Activated CD4-positive, alpha-beta T cell treated with anti-CD3 and anti-CD28 coated beads, Interleukin-2, Interleukin-6, amounts not matched to agents 100 ng/mL and 50 ng/mL, durations not matched to agents 16 hours and 8 hours (primary cell): ENCODE results near the gene FANK1.
A peak's percentile ranks its signal among the peaks of the same experiment; 100 is the strongest.

Source experiments
- DNase-seq: peaks from one replicate; pipeline ENCODE4 v3.0.0-alpha.2; 2020

Gene FANK1, protein sequence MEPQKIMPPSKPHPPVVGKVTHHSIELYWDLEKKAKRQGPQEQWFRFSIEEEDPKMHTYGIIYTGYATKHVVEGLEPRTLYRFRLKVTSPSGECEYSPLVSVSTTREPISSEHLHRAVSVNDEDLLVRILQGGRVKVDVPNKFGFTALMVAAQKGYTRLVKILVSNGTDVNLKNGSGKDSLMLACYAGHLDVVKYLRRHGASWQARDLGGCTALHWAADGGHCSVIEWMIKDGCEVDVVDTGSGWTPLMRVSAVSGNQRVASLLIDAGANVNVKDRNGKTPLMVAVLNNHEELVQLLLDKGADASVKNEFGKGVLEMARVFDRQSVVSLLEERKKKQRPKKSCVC

DNA sequence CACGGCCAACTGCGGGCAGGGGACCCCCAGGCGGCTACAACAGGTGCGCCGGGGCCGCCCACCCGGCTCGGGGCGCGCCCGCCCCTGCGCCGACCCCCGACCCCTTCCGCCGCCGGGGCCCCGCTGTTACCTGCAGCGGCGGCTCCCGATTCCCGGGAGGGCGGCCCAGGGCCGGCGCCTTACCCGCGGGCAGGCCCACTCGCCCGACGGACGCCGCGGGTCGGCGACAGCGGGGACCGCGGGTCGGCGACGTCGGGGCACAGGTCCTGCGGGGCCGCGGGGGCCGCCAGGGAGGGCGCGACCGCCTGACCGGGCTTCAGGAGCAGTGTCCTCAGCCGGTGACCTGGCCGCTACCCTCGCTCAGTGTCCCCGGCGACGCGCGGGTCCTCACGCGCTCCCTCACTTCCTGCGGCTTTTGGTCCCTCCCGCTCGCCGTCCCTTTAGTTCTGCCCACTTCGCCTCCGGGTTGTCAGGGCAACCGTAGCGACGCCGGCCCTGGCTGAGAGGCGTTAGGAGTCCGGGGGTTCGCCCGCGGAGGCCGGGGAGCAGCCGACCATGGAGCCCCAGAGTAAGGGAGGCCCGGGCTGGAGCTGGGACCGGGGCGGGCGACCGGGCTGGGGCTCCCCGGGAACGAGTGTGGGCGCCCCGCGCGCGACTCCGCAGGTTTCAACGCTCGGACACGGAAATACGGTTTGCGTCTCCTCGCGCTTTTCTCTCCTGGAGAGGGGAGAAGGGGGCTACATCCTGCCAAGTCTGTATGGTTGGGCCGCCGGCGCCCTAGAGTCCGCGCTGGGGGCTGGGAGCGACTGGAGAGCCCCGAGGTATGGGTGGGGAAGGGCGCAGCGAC is at the start of gene FANK1:
Gene FANK1, plus strand, starts transcription at position 477 of the 847 bp plus-strand sequence. Its CDS starts 79 bp downstream, at position 556.
- peak; percentile 89 for DNase-seq

DNA sequence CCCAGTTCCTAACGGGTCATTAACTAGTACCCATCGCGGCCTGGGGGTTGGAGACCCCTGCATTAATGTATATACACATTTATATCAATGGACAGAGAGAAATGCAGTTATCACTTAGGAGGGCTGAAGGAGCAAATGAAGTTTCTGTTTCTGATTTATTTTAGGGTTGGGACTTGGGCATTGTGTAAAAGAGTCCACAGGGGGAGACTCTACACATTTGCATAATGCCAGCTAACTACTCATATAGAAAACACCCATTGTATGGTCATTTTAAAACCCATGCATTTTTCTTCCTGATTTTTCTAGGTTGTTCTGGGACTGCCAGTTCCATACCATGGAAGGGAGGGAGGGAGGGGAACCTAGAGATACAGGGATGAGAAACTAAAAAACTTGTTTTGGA is 49.5 kb upstream of the FANK1 start:
- DNase-seq = no peak

DNA sequence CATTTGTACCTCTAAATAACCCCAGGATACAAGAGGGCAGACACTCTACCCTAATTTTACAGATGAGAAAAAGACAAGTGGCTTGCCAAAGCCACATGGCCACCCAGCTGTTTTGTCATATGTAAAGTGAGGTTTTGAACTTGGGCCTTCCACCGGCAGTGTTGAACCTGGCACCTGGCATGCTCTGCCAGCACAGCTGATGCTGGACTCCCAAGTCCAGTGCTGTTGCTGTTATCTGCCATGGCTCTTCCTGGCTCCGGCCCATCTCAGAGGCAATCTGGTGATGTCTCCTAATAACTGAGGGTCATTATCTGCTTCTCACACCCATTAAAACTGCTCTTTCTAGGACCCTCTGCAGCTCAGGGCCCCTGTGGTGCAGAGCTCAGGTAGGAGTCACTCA is 48.0 kb upstream of the FANK1 start:
- no peak for DNase-seq

DNA sequence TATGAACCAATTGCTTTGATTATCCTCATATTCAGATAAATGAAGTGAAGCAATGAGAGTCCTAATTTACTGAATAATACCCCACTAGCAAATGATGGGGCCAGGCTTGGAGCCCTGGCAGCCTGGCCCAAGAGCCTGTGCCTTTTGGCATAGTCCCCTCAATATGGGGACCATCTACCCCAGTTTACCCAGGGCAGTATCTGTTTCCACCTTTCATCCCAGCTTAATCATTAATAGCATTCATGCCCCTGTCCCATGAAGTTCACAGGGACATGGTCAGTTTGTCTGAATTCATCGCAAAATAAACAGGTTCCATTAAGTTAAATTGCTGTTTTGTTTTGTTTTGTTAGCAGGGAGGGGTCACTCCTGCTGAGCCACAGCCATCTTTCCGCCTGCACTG is 47.5 kb upstream of the FANK1 start:
- no peak for DNase-seq

- no peak for DNase-seq
Observed at GRCh38 chr10:125849448-125849847, 46.9 kb upstream of the FANK1 start.

DNA sequence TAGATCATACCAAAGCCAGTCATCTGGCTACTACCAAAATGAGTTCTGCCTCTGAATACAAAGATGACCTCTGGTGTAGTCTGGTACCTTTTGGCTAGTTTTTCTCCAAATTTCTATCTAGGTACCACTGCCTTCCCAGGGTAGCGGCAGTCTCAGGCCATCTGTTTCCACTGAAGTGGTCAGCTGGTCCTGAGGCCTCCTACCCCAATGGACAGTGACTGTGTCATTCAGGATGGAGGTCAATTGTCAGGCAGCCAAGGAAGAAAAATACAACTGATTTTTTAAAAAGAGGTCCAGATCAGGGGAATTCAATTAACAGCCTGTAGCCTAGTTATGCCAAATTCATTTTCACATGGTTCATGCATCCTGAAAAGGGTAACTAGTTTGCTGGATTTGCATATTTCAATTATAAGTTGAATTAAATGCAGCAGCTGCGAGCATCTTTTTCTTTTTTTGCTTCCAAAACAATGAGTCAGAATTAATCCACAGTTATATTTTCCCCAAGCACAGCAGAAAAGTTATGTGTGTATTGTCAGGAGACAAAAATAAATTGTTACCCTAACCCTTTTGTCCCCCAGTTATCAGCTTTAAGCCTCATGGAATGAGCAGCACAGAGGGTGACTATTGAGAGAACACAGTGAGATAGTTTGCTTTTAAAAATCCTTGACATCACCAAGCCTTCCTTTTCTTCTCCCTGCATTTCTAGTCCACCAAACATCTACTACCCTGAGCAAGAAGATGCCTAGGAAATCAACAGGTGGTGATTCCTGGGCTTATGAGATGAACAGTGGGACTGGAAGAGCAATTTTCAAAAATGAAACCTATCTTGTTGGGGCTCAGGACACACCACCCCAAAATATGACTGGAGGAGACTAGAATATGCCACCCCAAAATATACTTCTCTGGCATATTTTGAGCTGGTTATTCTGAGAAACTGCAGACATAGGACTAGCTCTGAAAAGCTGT is 45.3 kb upstream of the FANK1 start:
- DNase-seq = no peak

DNA sequence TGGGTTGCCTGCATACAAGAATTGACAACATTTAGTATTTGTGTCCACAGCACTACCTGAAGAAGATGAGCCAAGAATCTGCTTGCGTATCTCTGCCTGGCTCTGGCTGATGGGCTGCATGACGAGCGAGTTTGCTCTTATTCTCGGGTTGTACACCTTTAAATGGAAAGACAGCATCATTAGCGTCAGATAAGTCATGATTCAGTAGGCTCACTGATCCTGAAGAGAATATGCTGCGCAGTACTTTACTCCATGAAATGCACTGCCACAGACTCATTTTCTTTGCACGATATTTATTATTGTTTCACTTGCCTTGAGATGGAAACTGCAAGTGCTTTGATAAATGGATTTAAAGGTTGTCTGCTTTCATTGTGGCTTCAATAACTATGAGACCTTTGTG is 43.9 kb upstream of the FANK1 start:
- no peak for DNase-seq

- no peak for DNase-seq
Observed at GRCh38 chr10:125857185-125857760, 39.1 kb upstream of the FANK1 start.

DNA sequence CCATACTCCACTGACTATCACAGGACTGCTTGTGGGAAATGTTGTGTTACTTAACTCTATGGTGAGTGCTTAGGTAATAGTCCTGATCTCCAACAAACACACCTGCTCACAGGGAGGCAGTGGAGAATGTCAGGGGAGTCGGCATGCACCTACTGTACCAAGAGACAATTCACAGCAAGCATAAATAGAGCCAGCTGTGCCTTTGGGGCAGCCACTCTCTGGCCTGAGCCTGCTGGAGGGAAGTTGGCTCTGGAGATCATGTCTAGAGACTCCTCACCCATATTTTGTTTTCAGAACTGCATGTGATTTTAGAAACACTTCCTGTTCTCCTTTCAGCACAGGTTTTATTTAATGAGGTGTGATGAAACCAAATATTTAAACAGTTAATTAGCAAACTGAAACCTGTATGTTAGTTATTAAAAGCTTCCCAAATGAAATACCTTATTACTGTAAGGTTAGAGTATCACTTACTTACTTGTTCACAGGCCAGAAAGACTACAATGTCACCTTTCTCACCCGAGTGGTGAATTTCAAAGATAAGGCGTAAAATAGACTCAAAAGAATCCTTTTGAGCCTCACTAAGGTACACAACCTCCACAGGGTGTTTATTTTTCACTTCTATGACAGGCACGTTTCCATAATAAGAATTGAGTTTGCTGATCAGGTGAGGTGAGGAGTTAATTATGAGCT is 37.1 kb upstream of the FANK1 start:
- DNase-seq = no peak

GRCh38 chr10:125865120-125865519 is 31.2 kb upstream of the FANK1 start:
- DNase-seq = no peak

DNA sequence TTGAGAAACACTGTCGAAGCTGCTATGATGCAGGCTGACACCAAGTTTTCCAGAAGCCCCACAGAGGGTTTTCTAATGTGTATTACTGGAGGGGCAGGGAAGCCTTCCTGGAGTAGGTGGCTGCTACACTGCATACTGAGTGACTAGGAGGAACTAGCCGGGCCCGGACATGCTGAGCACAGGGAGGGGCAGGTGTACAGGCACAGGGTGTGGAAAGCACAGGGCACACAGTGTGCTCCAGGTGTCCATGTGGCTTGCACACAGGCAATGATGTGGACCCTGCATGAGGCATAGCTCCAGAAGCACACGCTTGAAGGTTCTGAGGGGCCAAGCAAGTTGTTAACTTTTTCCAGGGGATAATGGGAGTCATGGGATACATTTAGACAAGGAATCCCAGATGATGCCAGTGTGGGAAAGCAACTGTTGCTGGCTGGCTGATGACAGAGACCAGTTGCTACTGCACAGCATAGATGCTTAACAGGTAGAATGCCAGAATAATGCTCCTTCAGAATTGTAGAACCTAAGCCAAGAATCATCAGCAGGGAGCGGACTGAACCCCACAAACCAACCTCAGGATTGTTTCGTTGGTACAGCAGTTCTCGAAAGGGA is 29.8 kb upstream of the FANK1 start:
- DNase-seq = no peak

DNA sequence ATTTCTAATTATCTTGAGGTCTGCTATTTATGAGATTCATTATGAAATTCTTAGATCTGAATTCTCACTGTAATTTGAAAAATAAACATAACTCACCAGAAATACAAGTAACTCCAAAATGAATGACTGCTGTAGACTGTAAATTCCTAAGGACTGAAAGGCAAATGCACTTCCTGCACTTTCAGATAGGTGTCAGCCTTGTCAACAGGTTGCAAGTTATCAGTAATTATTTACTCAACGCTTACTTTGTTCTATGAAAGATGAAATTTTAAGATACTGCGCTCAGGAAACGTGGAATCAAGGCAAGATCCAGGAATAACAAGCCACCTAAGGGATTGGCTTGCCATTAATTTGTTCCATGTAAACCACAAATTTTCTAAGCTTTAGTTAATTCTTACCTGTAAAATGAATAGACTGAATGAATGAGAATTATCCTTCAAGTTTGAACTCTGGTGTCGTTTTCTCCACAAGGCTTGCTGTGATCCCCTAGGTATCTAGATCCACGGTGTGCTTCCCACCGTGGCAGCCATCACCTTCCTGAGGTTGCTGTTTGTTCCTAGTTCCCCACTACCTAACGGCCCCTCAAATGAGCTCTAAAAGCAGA is 27.9 kb upstream of the FANK1 start:
- DNase-seq = peak; percentile 23

DNA sequence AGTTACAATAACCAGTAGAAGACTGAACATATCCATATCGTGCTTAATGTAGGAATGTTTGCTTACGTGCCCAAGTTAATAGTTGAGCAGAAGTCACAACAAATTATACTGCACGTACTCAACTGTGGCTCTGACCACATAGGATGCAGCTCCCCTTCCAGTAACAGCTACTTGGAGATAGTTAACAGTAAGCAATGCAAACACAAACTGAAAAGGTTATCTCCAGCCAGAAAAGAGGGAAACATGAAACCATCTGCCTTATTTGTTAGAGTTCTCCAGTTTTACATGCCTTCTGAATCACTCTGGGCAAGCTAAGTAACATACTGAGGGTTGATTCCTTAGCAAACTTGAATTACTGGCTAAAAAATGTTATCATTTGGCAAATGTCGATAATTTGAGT is 25.0 kb upstream of the FANK1 start:
- no peak for DNase-seq

- DNase-seq = no peak
Observed at GRCh38 chr10:125878957-125879835, 17.2 kb upstream of the FANK1 start.

- no peak for DNase-seq
Observed at GRCh38 chr10:125880719-125881118, 15.6 kb upstream of the FANK1 start.

DNA sequence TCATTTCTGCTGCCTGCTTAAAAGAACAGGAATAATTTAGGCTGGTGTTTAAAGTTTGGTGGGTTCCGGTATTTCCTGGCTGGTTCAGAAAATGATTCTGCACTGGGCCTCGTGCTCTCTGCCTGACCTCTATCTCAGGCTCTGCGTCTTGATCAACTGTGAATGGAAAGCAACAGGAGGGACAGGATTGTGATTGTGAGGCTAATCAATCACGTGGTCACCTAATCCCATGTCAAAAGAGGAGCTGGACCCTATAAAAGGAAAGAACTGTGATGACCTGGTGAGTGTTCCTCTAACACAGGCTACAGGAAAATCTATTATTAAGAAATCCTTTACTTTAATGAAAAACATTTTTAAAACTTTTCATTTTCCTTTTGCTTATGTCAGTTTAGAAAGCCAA is 15.2 kb upstream of the FANK1 start, which contains the start of gene DHX32:
Gene DHX32, minus strand, starts transcription at position 101 of the 400 bp plus-strand sequence. CDS start 468 bp downstream, outside the sequence.
- no peak for DNase-seq

- no peak for DNase-seq
Observed at GRCh38 chr10:125882596-125882995, 13.8 kb upstream of the FANK1 start.

DNA sequence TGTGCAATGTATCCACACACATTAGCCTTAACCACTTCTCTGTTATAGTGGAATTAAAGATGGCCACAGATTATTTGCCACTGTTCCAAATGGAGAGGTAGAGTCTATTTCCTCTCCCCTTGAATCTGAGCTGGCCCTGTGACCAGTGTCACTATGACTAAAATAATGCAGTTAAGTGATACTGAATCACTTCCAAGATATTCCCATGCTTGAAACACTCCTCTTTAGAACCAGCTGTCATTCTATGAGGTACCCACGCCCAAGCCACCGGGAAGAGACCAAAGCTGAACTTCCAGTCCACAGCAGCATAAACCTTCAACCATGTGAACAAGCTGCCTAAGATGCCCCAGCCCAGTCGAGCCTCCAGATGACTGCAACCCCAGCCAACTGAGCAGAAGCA is 13.2 kb upstream of the FANK1 start:
- DNase-seq = no peak

GRCh38 chr10:125886914-125887512 is 9.4 kb upstream of the FANK1 start:
- no peak for DNase-seq
